ENCODE data around the gene TMEM33. TPM values are rescaled to one million over a fixed set of nuclear protein-coding genes. Genes with fewer than 3 reads are reported as not detected.

Gene TMEM33
- total RNA-seq, 8 experiments from 2014 or later: 36.4 to 71.9 (median 51.5) TPM

DNA sequence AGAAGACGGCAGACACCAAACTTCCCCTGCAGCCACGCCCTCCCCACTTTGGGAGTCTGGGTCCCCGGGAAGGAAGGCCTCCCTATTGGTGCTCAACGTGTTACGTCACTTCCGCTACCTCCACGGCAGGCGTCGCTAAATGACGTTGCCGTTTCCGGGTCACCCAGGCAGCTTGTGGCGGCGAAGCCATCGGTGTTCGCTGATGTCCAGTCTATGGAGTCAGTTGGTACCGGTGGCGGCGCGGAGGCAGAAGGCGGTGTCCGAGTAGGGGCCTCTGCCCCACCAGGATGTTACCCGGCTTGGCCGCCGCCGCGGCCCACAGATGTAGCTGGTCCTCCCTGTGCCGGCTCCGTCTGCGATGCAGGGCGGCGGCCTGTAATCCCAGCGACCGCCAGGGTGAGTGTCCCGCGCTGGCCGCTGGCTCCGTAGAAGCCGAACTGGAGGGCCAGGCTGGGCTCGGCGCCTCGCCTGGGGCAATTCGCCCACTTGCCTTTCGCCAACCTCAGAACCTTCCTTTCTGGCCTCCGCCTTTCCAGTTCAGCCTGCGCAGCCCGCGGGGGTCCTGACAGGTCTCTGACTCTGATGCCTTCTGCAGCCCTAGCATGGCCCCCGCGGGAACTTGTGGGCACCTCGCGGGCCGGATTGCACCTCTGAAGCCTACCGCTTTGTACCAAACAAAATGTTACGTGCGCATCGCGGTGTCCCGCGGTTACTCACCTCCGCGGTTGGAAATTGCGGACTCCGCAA is 55.3 kb downstream of the TMEM33 start, which contains the start of gene SLC30A9:
Gene SLC30A9, plus strand, starts transcription at position 166 of the 747 bp plus-strand sequence. Its CDS starts 122 bp downstream, at position 288.
- Histone ChIP-seq H3K27ac (peak within 1 kb of the TSS; percentile 86 to 97), H3K4me1 (replicated peaks in 1 of 2) (peaks cover 13 to 25% of the 10 kb centered on the region in 2 donors), H3K4me3 (peak within 1 kb of the TSS; percentile 66 to 98 (median 81))
- in situ Hi-C loops (cut with MboI; ENCODE audit: low pct_unique_long_range_greater_than_20kb in 2 of 9, low sequenced_read_pairs in 9 of 9, unreplicated experiment in 9 of 9): no loop called here
- WGBS, 10 experiments: 0 to 1% (median 0%) methylated on average over 1 to 28 of the region's 64 CpGs; no CpG with 5 or more reads in 1 of the 10 experiments
- peak; percentile 96 to 99 (median 98) for ATAC-seq (replicated peaks in 6 of 8)

DNA sequence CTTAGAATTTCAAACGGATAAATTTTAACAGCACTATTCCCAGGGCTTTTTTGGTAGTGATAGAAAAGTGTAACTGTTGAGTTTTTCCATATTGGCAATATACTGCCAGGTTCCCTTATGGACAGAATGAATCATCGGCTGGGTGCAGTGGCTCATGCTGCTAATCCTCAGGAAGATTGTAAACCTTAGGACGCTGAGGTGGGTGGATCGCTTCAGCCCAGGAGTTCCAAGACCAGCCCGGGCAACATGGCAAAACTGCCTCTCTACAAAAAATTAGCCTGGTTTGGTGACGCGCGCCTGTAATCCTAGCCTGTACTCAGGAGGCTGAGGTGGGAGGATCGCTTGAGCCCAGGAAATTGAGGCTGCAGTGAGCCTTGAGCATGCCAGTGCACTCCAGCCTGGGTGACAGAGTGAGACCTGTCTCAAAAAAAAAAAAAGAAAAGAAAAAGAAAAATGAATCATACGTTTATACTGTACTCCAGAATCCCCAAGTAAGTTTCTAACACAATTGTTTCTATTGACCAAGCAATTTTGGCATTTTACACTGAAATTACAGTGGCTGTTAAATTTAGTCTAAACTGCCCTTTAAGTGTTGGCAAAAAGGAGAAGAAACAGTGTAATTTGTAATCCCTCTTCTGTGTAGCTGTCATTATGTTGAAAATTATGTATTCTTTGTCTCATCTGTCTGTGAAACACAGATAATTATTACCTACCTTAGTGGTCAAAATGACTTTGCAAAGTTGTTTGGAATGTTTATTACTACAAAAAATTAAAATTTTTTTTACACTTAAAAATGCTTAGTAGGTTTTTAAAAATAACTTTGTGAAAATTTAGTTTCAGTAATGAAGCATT is 56.9 kb downstream of the TMEM33 start:
- in situ Hi-C loops (cut with MboI; ENCODE audit: low pct_unique_long_range_greater_than_20kb in 2 of 9, low sequenced_read_pairs in 9 of 9, unreplicated experiment in 9 of 9): no loop called here
- peak overlapping the region in 3 of 5 donors; percentile 69 to 89 (median 81) for H3K4me3 ChIP-seq
- no peak for ATAC-seq (replicated peaks in 6 of 8)
- H3K4me1 ChIP-seq (replicated peaks in 1 of 2): peaks cover 13 to 25% of the 10 kb centered on the region in 2 donors
- 40 to 96% (median 78%) methylated on average over 1 to 9 of the region's 10 CpGs for WGBS, 10 experiments
- no peak overlapping the region for H3K27ac ChIP-seq

DNA sequence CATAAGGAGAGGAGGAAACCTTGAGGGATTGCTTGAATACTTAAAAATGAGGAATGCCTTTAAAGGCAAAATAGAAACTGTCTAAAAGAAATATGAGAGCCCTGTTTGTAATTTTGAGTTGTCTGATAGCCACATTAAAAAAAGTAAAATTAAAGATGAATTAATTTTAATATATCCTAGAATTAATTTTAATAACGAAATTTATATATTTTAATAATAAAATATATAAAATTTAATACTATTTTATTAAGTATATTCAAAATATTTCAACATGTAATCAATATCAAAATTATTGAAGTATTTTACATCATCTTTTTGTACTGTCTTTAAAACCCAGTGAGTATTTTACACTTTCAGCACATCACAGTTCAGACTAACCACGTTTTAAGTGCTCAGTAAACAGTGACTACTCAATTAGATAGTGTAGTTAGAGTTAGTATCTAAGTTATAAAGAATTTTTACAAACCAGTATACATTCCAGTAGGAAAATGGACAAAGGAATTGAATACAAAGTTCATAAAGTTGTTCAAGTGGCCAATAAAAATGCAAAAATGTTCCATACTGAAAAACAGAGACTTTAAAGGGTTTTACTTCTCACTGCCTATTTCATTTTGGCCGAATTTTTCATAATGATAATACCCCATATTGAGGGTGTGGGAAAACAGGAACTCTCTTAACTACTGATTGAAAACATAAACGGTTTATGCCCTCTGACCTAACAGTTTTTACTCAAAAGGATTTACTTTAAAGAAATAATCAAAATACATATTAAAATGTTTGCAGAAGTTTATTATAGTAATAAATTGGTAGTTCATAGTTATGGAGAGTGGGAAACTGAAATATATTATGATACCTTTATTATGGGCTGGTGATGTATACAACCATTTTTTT is 58.0 kb downstream of the TMEM33 start:
- in situ Hi-C loops (cut with MboI; ENCODE audit: low pct_unique_long_range_greater_than_20kb in 2 of 9, low sequenced_read_pairs in 9 of 9, unreplicated experiment in 9 of 9): no loop called here
- ATAC-seq (replicated peaks in 6 of 8): no peak
- peaks cover 13 to 25% of the 10 kb centered on the region in 2 donors for H3K4me1 ChIP-seq (replicated peaks in 1 of 2)
- WGBS, 10 experiments: 50 to 100% (median 84%) methylated on average over 2 to 4 of the region's 4 CpGs
- no peak overlapping the region for H3K4me3 ChIP-seq
- no peak overlapping the region for H3K27ac ChIP-seq

DNA sequence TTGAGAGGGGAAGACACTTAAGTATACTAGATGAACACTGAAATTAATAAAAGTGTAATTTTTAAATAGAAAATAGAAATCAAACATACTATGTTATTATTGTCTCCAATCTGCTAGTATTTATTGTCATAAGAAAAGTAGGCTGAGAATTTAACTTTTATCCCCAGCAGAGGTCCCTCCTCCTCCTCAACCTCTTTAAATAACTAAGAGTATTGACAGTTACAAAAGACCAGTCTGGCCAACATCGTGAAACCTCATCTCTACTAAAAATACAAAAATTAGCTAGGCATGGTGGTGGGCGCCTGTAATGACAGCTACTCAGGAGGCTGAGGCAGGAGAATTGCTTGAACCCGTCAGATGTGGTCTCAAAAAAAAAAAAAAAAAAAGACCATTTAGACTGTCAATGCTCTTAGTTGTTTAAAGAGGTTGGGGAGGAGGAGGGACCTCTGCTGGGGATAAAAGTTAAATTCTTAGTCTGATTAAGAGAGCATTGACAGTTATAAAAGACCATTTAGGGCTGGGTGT is 59.3 kb downstream of the TMEM33 start:
- no peak for ATAC-seq (replicated peaks in 6 of 8)
- H3K4me1 ChIP-seq (replicated peaks in 1 of 2): peaks cover 9 to 15% of the 10 kb centered on the region in 2 donors
- in situ Hi-C loops (cut with MboI; ENCODE audit: low pct_unique_long_range_greater_than_20kb in 2 of 9, low sequenced_read_pairs in 9 of 9, unreplicated experiment in 9 of 9): no loop called here
- H3K27ac ChIP-seq: no peak overlapping the region
- H3K4me3 ChIP-seq: no peak overlapping the region
- 70 to 100% (median 100%) methylated on average over 1 to 3 of the region's 3 CpGs; no CpG with 5 or more reads in 1 of the 10 experiments for WGBS, 10 experiments

DNA sequence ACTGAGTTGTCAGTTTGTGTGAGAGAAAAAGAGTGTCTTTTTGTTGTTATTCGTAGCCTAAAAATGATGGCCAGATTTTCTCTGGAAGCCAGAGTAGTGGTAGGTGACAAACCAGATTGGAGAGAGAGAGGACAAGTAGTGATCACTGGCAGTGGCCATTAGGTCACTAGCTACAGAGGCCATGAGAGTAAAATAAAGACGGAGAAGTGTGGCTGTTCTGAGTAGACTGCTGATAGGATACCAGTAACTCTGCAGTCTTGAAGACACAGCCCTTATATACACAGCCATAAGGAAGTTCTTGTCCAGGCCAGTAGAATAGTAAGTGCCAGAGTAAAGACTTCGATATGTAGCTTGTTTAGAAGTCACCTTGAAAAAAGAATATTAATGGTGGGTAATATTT is 62.8 kb downstream of the TMEM33 start:
- WGBS, 10 experiments: 83 to 100% (median 97%) methylated on average over 1 to 3 of the region's 3 CpGs; no CpG with 5 or more reads in 1 of the 10 experiments
- no peaks in the 10 kb centered on the region for H3K4me1 ChIP-seq (replicated peaks in 1 of 2)
- in situ Hi-C loops (cut with MboI; ENCODE audit: low pct_unique_long_range_greater_than_20kb in 2 of 9, low sequenced_read_pairs in 9 of 9, unreplicated experiment in 9 of 9): no loop called here
- no peak for ATAC-seq (replicated peaks in 6 of 8)
- no peak overlapping the region for H3K27ac ChIP-seq
- no peak overlapping the region for H3K4me3 ChIP-seq

DNA sequence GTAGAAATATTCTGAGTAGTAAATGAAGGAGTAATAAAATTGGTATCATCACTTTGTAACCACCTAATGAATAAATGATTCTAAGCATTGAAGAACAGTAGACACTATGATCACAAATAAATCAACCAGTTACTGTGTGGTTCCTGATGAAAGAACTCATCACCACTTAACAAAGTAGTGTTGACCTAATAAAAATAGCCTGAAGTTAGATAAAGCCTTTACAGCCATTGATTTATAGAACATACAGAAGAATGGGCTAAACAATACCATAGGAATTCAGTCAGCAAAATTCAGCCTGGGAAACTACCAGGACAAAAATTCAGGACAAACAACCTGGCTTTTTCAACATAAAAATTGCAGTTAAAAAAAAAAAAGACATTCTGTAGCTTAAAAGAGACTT is 64.1 kb downstream of the TMEM33 start:
- peak in 1 of 8 experiments; percentile 68 for ATAC-seq (replicated peaks in 6 of 8)
- Histone ChIP-seq H3K4me3 (no peak overlapping the region), H3K4me1 (replicated peaks in 1 of 2) (no peaks in the 10 kb centered on the region), H3K27ac (no peak overlapping the region)
- in situ Hi-C loops (cut with MboI; ENCODE audit: low pct_unique_long_range_greater_than_20kb in 2 of 9, low sequenced_read_pairs in 9 of 9, unreplicated experiment in 9 of 9): no loop called here

DNA sequence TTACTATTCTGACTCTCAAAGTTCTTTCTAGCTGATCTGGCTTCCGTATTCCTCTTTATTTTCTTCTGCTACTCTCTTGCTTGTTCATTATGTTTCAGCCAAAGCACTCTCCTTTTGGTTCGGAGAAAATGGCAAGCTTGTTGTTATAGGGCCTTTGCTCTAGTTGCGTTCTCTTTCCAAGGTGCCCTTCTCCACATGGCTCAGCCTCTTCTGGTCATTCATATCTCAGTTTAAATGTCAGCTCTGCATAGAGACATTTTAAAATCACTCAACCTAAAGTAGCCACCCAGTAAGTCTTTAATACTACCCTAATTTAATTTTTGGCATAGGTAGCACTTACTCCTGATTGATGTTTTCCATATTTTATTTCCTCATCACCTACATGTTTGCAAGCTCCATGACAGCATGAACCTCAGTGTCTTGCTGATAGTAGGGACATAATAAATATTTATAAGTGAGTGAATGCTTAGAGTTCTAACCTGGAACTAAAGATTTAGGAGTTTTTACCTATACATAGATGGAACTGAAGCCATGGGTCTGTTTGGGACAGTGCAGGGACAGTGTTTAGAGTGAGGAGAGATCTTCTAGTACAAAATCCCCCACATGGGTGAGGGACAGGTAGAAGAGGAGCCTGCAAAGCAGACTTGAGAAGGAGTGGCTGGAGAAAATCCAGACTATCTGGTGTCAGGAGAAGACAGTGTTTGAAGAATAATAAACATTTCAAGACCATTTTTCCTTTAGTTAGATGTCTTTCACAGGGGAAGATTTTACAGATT is 73.0 kb downstream of the TMEM33 start:
- in situ Hi-C loops (cut with MboI; ENCODE audit: low pct_unique_long_range_greater_than_20kb in 2 of 9, low sequenced_read_pairs in 9 of 9, unreplicated experiment in 9 of 9): no loop called here
- WGBS, 10 experiments: 93 to 100% (median 99%) methylated on average over 1 to 3 of the region's 3 CpGs
- H3K27ac ChIP-seq: no peak overlapping the region
- H3K4me1 ChIP-seq (replicated peaks in 1 of 2): no peaks in the 10 kb centered on the region
- no peak for ATAC-seq (replicated peaks in 6 of 8)
- H3K4me3 ChIP-seq: no peak overlapping the region

Other genes starting within 250 kb of the TMEM33 start
- gene PHOX2B, start 186.7 kb upstream of the TMEM33 start, total RNA-seq: under 1 TPM in 5 of 8 experiments, not detected in 3; 0.09 to 0.52 (median 0.20) TPM
- under 1 TPM; 0.25 to 0.95 (median 0.48) TPM for gene DCAF4L1, start 46.3 kb downstream of the TMEM33 start, total RNA-seq
- 10 to 100 TPM; 37.1 to 67.5 (median 53.6) TPM for gene SLC30A9, start 55.1 kb downstream of the TMEM33 start, total RNA-seq
- 1 to 10 TPM in 5 of 8 experiments, under 1 TPM in 3; 0.04 to 4.3 (median 3.0) TPM for gene BEND4, start 217.2 kb downstream of the TMEM33 start, total RNA-seq

Measured in motor neuron (in vitro differentiated cells).